ENCODE measurements around the gene RNGTT. TPM values are rescaled to one million over a fixed set of nuclear protein-coding genes. Genes with fewer than 3 reads are reported as not detected.
"Not testable (repeated sequence)": the region's sequence is repeated elsewhere in the genome, so short reads cannot be mapped to it uniquely, and the experiment has no call there.

RNGTT gene
- total RNA-seq, 1 donor from 2014 or later = 28.4 TPM

DNA sequence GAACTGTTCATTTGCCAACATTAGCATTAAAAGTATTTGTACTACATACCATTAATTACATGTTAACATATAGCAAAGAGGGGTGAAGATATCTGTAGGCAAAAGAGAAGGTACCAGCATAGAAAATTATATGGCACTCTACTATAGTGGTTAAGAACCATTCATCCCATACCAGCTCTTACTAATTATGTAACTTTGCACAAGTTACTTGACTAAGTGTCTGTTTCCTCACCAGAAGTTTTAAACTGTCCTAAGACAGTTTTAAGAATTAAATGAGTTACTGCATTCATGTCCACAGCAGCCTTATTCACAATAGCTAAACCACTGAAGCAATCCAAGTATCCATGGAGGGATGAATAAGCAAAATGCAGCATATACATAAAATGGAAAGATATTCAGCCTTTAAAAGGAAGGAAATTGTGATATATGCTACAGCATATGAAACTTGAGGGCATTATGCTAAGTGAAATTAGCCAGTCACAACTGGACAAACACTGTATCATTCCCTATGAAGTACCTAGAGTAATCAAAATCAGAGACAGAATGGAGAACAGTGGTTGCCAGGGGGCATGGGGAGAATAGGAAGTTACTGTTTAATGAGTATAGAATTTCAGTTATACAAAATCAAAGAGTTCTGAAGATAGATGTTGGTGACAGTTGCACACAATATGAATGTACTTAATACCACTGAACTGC is 98.9 kb downstream of the RNGTT start:
- no peak for DNase-seq

DNA sequence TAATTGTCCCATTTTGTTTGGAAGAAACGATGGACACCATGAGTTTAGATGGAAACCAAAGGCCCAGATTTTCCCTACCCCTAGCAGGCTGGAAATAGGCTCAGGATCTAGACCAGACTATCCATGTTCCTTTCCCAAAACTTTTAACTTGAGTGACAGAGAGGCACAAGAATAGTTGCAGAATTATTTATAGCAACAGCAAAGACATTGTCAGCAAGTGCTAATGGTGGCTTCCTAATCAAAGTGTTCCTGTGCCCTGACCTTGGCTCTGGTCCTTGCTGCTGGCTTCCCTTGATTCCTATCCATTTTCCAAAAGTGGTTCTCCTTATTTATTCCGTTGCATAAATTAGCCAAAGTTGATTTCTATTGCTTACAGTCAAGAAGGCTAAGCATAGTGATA is 103.1 kb downstream of the RNGTT start:
- DNase-seq = no peak

DNA sequence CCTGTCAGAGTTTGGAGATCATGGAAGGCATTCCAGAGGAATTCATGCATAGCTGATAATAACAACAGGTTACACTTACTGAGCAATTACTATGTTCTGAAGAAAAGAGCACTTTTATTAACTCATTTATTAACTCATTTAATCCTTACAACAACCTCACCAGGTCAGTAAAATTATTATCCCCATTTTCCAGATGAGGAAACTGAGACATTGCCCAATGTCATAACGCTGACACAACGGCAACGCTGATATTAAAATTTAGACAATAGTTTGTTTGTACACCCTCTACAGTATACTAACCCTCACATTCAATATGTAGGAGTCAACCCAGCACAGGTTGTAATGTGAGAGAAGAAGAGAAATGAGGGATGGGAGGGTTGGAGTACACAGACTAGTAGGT is 105.0 kb downstream of the RNGTT start:
- no peak for DNase-seq

DNA sequence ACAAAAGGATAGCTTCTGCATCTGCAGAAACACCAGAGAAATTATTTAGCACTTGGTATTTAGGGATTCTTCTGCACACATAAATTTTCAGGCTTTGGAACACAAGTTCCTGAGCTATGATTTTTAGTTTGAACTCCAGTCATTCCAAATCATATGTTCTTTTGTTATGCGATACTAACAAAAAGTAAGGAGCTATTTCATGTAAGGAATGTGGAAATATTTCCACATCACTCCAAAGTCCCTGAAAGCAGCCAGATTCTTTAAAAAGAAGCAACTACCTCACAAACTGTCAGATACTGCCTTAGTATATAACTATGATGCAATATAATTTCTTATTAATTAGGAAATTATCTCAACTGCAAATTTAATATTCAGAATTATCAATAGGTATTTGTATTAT is 106.9 kb downstream of the RNGTT start:
- DNase-seq = no peak

DNA sequence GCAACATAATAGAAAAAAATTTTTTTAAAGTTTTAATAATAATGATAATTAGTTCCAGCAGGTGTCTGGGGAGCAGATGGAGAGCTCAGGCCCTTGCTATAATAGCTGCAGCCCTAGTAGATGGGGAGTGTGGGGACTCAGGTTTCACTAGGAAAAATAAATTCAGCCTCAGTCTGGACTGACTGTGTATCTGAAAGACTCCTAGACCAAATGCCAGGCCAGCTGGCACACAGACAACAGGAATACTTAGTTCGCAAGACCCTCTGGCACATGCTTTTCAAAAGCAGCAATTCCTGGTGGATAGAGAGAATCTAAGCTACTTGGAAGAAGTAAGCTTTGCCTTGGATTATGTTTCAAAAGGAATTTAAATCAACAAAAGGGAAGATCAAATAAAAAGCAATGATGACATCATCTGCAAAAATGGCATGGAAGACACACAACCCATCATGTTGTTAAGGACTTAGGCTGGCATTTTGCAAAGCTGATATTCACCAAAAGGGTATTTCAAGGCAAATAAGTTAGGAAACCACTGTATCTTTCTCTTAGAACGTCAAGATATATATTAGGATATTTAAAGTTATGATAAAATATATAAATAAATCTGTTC is 107.8 kb downstream of the RNGTT start:
- peak; percentile 75 for DNase-seq

DNA sequence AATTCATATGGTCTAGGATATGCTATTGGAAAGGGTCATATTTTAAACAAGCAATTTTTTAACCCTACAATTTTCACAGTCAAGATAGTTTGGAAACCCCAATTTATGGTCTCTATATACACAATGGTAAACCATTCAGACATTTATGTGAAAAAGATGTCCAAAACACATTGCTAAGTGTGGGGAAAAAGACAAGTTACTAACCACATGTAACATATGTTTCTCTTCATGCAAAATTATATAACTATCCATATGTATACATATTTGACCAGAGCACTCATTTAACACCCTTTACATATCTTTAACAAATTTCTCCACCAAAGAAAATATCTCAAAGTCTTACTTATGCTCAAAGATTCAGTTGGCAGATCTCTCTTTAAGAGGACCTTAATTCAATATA is 110.6 kb downstream of the RNGTT start:
- no peak for DNase-seq

DNA sequence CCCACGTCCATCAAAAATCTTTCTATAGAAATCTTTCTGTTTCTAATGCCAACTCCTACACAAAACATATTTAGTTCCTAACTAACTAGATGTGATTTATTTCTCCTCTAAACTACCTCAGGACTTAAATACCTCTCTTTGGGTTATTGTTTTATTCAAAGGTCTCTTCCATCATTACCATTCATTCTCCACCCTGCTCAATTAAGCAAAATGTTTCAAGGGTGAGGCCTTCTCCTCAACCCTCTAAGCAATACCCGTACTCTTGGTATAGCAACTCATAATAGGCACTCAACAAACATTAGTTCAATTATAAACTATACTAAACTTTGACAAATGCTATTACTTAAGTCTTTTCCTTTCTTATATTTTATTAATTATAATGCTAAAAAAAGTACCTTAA is 111.4 kb downstream of the RNGTT start:
- no peak for DNase-seq

DNA sequence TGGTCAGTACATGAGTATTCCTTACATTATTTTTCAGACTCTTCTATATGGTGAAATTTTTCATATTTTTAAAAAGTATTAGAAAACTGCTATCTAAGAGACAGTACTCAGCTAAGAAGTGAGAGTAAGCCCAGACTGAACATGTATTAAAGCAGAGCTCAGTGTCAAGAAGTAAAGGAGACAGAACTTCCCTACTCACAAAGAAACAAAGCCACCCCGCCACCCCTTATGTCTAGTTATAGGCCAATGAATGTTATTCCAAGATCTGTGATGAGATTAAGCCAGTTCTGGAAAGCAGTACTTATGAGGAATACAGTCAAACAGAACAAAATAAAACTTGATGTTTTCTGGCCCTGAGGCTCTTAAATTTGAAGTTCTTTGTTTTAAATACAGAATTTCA is 114.5 kb downstream of the RNGTT start:
- DNase-seq = no peak

DNA sequence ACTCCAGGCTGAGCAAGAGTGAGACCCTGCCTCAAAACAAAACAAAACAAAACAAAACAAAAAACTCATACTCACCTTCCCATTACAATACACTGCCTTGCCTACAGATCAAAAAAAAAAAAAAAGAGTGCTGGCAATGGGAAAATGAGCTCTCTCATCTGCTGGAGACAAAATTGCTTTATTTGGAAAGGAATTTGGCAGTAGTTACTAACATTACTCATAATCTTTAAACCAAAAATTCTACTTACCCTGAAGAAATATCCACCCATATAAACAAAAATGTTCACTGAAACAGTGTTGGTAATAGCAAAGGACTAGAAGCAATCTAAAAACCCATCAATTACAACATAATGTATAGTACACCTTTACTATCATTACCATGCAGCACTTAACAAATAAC is 120.4 kb downstream of the RNGTT start:
- DNase-seq = peak; percentile 12

DNA sequence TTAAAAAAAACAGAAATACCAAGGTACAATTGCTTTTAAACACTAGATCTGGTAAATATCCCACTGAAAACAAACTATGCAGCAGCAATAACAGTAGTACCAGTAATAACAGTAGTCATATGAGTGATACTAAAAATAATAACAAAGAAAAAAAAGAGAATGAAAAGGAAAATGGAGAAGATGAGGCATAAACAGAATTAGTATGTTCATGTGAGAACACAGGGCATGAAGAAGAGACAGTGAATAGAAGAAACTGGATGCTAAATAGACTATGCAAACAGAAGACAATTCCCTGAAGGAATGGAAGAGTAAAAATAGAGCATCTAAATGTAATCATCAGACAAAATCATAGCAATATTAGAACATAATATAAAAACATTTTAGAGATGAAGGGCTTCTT is 121.1 kb downstream of the RNGTT start:
- no peak for DNase-seq

DNA sequence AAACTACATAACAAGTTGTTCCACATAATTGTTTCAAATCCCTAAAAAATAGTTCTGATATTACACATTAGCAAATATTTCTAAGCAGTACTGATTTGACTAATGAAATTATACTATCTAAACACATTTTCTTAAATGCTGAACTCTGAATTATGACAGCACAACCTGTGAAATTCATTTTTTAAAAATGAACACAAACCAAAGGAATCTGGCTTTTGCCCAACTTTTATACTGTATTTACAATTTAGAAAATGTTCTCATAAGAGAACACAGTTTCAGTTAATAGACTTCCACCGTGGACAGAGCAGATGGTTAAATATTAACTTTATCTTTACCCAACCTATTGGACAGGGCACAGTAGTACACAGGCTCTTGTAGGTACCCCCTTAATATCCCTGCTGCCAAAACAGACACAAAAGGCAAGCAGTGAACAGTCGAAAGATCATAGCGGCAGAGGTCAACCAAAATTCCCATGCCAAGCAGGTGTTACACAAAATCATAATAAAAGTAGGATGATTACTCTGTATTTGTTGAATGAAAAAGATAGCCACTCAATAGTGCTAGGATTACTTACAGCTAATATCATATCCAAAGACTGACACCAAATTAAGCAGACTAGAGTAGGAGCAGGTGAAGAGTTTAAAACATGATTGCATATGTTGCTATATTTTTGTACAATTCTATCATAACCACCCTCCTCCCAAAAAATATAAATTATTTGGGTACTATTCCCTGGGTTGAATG is 122.5 kb downstream of the RNGTT start:
- no peak for DNase-seq

DNA sequence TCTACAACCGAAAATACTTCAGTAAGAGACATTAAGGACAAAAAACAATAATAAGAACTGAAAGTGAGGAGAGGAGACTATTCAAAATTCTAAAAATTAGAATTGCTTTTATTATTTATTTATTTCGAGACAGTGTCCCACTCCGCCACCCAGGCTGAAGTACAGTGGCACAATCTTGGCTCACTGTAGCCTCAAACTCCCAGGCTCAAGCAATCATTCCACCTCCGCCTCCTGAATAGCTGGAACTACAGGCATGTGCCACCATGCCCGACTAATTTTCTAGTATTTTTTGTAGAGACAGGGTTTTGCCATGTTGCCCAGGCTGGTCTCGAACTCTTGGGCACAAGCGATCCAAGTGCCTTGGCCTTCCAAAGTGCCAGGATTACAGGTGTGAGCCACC is 123.1 kb downstream of the RNGTT start:
- no peak for DNase-seq

DNA sequence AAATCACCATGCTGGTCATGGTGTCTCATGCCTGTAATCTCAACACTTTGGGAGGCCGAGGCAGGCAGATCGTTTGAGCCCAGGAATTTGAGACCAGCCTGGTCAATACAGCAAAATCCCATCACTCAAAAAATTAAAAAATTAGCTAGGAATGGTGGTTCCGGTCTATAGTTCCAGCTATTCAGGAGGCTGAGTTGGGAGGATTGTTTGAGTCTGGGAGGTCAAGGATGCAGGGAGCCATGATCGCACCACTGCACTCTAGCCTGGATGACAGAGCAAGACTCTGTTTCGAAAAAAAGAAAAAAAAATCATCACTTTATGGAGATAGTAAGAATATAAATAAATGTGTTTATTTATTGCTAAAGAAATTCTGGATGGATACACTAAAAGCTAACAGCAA is 124.1 kb downstream of the RNGTT start:
- no peak for DNase-seq

DNA sequence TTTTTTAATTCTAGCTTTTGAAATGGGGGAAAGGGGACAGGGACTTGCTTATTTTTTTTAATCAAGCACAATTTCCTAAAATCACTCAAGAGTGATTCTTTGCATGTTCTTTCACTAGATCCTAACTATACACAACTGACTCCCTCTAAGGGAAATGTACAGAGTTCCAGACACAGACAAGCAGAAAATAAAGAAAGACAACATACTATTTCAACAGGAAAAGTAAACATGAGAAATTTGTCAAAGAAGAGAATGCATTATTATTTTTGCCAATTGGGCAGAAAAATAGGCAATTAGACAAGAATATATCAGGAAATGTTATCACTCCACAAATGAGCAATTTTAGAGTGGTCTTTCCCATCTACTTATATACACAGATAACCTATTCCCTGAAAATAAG is 128.2 kb downstream of the RNGTT start:
- no peak for DNase-seq

DNA sequence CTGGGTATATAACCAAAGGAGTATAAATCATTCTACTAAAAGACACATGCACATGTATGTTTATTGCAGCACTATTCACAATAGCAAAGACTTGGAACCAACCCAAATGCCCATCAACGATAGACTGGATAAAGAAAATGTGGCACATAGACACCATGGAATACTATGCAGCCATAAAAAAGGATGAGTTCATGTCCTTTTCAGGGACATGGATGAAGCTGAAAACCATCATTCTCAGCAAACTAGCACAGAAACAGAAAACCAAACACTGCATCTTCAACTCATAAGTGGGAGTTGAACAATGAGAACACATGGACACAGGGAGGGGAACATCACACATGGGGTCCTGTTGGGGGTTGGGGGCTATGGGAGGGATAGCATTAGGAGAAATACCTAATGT is 130.3 kb downstream of the RNGTT start:
- DNase-seq = not testable (repeated sequence)

DNA sequence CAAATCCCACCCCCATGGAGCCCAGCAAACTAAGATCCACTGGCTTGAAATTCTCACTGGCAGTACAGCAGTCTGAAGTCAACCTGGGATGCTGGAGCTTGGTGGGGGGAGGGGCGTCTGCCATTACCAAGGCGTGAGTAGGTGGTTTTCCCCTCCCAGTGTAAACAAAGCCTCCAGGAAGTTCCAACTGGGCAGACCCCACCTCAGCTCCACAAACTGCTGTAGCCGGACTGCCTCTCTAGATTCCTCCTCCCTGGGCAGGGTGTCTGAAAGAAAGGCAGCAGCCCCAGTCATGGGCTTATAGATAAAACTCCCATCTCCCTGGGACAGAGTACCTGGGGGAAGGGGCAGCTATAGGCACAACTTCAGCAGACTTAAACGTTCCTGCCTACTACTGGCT is 135.8 kb downstream of the RNGTT start:
- not testable (repeated sequence) for DNase-seq

DNA sequence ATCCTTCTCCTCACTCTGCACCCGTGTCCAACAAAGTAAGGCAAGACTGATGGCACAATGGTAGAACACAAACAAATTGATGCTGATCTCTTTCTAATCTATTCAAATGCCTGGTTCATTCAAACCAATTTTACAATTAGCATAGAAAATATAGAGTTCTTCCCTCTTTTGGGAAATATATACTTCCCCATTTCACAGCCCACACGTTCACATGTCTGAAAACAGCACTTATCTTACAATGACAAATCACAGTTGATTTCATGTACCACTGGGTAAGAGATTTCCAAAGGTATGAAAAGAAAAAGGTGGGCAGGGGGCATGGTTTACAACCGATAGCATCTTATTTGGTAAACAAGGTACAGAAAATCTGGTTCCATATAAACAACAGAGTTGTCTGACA is 137.6 kb downstream of the RNGTT start:
- DNase-seq = no peak

DNA sequence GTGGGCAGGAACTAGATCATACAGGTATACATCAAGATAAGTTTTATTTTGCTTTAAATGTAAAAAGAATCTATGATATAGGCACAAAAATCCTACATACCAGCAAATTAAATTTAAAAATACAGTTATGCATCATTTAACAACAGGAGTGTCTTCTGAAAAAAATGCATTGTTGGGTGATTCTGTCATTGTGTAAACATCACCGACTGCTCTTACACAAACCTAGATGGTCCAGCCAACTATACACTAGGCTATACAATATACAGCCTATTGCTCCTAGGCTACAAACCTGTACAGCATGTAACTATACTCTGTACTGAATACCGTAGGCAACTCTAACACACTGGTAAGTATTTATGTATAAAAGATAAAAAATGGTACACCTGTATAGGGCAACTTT is 139.4 kb downstream of the RNGTT start:
- no peak for DNase-seq

DNA sequence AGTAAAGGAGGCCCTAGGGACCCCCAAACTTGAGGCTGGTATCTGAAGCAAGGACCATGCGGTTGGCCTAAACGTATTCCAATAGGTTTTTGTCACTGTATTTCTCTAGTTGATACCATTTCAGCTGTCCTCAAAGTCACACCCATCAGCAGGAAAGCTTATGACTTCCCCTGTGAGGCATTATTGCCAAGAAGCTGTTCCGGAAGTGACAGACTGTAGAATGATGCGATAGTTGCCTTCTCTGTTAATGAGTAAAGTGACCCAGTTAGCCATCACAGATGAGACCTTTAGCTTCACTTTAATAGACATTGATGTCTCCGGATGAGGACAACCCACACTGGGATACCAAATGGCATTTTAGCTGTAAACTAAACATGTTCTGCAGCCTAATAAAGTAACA is 147.9 kb downstream of the RNGTT start:
- DNase-seq = no peak

DNA sequence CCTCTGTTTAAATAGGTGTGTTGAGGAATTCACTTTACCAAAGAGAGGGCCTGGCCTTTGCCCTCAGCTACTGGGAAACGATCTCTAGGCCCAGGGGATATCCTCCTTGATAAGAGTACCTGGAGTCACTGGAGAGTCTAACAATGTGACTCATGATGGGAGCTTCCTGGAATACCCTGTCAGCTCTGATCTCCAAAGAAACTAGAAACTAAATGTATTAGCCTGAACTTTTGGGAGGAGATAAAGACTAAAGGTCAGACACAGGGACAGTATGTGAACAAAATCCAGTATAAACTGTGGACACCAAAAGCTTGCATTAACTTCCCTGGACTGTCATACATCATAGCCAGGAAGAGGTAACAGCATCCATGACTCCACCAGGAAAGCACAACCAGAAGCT is 148.5 kb downstream of the RNGTT start:
- no peak for DNase-seq

DNA sequence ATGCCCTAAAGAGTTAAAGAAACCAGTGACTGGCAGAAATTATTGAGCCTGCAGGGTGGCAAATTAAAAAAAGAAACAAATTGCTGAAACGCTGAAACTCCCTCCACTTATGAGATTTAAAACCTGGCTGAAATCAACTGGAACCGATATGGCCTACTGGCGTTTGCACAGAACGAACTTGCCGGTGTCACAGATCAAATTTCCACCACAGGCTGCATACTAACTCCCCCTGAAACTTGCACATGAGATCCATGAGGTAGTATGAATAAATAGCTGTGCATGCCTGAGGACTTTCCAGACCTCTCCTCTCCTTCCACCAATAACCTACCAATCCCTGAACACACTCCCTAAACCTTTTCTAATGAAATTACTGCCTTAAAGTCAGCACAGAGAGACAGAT is 150.4 kb downstream of the RNGTT start:
- peak; percentile 9 for DNase-seq

DNA sequence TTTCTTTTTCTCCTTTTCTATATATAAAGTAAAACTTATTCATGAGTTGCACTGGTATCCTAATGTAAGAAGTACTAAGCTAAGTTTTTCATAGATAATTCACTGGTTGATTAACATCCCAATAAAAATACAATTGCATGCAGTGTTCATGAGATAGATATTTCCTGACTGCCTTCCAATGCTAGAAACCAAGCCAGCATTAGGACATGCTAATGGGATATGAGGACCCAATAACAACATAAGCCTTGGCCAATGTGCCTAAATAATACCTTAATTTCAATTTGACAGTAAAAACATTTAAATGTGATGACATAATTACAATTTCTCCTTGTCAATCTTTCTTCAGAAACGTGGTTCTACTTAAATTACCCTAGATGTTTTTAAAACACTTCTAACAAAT is 152.7 kb downstream of the RNGTT start:
- no peak for DNase-seq

DNA sequence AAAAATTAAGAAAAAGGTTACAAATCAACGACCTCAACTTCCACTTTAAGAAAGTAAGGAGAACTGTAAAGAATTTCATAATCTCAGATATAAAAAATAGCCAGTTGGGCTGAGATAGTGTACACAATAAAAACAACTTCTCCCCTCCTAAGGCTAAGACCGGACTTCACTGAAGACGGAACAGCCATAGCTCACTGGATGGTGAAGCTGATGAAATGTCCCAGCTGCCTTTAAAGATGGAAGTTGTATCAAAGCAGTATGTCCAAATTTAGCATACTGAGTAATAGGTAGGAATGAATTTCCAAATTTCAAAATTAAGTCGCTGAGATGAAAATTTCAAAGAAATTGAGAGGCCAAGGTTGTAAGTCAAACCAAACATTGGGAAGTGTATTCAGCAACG is 153.3 kb downstream of the RNGTT start:
- DNase-seq = no peak

DNA sequence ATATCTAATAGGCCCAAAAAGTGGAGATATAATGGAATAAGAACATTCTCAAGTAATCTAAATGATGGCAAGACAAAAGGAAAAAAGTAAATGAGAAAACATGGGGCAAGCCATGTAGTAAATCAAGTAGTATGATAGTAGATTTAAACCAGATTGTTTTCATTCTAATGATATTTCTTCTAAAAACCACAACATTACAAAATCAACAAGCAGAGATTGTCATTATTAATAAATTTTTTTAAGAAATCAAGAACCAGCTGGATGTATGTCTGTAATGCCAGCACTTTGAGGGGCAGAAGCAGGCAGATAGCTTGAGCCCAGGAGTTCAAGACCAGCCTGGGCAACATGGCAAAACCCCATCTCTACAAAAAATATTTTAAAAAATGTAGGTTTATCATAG is 155.0 kb downstream of the RNGTT start:
- DNase-seq = no peak
